ENCODE results near the gene TLL2.

The TLL2 gene

DNA sequence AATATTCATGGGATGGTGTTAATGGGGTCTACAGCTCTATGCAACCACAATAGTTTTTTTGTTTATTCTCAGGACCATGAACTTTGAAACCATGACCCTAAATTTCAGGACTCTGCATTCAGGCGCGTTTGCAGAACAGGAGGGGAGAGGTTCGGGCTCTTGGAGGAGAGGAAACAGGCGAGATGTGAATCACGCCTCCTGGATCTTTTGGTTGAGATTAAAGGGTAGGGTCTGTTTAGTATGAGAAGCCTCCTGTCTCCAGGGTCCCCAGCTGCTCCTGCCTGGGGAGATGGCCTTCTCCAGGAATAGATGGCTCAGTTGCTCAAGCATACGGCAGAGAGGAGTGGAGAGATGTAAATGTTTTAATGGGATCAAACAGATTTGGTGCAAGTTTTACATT is 18.2 kb downstream of the TLL2 start:
- H3K27ac ChIP-seq: peak overlapping the region; percentile 36; the same call in 1 of the 2 replicates
- TF ChIP-seq, protein P1, sequence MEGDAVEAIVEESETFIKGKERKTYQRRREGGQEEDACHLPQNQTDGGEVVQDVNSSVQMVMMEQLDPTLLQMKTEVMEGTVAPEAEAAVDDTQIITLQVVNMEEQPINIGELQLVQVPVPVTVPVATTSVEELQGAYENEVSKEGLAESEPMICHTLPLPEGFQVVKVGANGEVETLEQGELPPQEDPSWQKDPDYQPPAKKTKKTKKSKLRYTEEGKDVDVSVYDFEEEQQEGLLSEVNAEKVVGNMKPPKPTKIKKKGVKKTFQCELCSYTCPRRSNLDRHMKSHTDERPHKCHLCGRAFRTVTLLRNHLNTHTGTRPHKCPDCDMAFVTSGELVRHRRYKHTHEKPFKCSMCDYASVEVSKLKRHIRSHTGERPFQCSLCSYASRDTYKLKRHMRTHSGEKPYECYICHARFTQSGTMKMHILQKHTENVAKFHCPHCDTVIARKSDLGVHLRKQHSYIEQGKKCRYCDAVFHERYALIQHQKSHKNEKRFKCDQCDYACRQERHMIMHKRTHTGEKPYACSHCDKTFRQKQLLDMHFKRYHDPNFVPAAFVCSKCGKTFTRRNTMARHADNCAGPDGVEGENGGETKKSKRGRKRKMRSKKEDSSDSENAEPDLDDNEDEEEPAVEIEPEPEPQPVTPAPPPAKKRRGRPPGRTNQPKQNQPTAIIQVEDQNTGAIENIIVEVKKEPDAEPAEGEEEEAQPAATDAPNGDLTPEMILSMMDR (conservative IDR thresholded peaks at IDR 0.05): no peak

DNA sequence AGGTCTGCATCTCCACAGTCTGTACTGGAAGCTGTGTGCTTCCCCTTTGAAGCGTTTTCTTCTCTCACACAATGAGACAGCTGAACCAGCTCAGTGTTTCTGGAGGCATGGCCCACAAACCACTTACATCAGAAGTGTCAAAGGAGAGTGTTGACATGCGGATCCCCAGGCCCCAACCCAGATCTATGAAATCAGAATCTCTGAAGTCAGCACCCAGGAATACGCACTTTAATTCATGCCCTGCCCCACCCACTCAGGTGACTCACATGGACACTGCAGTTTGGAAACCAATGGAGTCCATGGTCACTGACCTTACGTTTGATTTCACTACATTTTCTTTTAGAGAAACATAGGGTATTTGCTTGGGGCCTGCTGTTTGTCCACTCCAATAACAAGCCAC is 19.0 kb downstream of the TLL2 start:
- TF ChIP-seq, protein P1 (conservative IDR thresholded peaks at IDR 0.05): no peak
- H3K27ac ChIP-seq: peak overlapping the region; percentile 36; the same call in 1 of the 2 replicates

DNA sequence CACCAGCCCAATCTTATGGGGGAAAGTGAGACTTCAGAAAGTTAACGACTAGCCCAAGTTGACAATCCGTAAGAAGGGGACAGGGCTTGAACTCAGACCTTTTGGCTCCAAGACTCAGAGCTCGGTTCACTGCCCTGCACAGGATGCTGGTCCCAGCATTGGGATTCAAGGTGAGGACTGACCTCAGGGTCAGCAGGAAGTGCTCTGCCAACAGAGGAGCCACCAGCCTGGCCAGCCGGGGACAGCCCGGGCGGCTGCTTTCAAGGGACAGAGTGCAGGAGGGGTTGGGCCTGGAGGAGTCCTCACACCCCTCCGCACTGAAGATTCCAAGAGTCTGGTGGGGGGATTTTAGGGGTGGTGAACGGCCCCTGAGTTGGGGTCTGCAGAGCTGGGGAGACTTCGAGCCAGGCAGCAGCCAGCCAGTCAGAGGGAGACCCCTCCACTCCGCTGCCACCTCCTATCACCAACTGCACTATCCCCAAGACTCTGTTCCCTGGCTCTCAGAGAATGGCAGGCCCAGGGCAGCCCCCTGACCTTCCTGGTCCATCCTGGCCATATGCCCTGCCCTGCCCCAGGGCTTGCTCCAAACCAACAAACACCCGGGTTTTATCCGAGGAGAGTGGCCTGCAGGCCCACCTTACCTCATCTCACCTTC is 19.7 kb downstream of the TLL2 start:
- peak overlapping the region; percentile 36; the same call in 1 of the 2 replicates for H3K27ac ChIP-seq
- TF ChIP-seq, protein P1 (conservative IDR thresholded peaks at IDR 0.05): no peak

DNA sequence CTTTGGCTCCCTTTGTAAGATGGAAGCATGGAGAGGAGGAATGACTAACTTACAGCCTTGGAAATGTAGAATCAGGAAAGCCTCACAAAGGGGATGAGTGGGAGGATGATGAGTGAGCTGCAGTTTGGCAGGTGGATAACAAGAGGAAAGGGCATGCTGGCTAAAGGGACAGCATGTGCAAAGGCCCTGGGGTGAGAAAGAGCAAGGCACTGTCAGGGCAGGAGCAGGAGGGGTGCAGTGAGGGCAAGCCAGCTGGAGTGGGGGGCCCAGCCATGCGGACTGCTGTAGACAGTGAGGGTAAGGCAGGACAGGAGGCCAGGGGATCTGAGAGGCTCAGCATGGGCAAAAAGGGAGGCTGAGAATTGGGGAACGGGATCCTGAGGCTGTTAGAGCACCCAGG is 20.5 kb downstream of the TLL2 start:
- H3K27ac ChIP-seq: no peak overlapping the region
- TF ChIP-seq, protein P1 (conservative IDR thresholded peaks at IDR 0.05): no peak

DNA sequence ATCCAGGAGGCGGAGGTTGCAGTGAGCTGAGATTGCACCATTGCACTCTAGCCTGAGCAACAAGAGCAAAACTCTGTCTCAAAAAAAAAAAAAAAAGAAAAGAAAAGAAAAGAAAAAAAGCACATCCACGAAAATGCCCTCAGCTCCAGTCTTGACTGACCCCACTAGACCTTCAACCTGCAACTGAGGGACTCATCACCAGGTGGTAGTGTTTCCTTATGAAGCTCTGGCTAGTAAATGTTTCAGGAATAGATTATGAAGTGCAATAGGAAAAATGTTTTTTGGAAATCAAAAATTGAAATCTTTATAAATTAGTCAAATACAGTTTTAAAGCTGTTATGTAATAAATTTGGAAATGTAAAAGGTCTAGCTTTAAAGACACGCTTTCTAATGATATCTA is 22.4 kb downstream of the TLL2 start:
- no peak overlapping the region for H3K27ac ChIP-seq
- TF ChIP-seq, protein P1 (conservative IDR thresholded peaks at IDR 0.05): peak; percentile 66

DNA sequence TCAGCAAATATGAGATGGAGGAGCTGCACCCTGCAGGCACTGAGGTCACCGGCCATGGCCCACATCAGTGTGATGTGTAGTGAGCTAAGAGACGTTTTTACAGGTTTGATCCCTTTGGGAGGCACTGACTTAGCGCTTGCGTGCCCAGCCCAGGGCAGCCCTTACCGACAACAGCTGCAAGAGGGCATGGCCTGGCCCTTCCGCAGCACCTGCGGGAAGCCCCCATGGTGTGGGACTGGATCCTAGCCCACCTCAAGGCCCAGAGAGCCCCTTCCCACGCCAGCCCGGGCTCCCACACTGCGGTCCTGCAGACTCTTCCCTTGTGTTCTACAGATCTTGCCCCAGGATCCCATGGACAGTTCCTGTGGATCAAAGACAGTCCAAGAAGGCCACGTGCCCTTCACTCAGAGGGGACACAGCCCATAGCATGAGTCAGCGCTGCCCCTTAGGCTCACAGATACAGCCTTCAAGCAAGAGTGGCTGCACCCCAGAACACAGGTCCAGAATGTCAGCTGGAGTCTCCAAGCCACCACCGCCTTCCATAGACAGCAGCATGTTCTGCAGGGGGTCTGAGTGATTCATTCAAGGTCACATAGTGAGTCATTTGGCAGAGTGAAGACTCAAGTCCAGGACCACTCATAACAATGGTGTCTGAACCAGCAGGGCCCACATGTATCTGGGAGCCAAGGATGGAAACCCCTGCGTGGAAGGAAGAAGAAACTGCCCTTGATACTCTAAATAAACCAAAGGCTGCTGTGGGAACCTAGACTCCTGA is 25.4 kb downstream of the TLL2 start:
- TF ChIP-seq, protein P1 (conservative IDR thresholded peaks at IDR 0.05): no peak
- no peak overlapping the region for H3K27ac ChIP-seq

DNA sequence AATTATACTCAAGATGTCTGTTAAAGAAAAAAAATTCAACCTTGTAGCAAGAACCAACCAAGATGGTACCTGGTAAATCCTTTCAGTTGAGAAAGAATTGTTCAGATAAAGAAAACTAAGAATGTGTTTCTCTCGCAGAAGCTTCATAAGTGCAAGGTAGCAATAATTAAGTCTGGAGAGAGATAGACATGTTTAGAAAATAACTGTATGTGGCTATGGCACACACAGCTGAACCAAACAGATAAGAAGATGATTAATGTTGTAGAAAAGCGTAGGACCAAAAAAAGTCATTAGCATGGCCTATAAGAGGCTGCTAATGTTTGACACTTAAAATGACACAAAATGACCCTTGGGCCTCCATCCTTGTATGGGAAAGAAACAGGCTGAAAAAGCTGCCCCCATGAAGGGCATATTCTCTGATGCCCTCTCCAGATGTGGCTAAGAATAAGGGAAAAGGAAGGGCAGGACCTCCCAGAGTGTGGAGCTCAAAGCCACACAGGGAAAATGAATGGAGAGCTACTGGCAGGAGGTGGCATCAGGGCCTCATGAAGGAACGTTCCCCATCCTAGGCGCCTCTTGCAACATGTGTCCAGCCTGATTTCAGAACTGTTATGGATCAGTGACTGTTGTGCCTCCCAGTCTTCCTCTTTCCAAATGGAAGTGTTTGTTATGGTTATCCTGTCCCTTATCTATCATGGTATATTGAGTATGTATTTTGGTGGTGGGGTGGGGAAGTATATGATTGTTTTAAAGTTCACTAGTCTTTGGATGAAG is 30.7 kb downstream of the TLL2 start:
- TF ChIP-seq, protein P1 (conservative IDR thresholded peaks at IDR 0.05): no peak
- H3K27ac ChIP-seq: no peak overlapping the region
